SHP77 (cell line): ENCODE data around the gene UBE4A.

ENCODE experiments used
- DNase-seq, 2 experiments: peaks; one replicate each; lab custom pipeline; 2025; lab: John Stamatoyannopoulos, UW

The UBE4A gene

GRCh38 chr11:118342503-118343161 is 16.8 kb upstream of the UBE4A start, which contains the start of gene CD3D:
CD3D (minus strand) TSS chr11:118342705; CDS start chr11:118342607, 98 bp downstream.
- no peak for DNase-seq

GRCh38 chr11:118343248-118343647 is 16.2 kb upstream of the UBE4A start:
- no peak for DNase-seq

GRCh38 chr11:118343981-118344515 is 15.4 kb upstream of the UBE4A start, which contains the start of gene CD3G:
CD3G (plus strand) TSS chr11:118344344; CDS start chr11:118344424, 80 bp downstream.
- no peak for DNase-seq

GRCh38 chr11:118349475-118349874 is 9.9 kb upstream of the UBE4A start:
- no peak for DNase-seq

- DNase-seq, result no peak
Measured at GRCh38 chr11:118353084-118353710, 6.2 kb upstream of the UBE4A start.

GRCh38 chr11:118358071-118358470 is 1.3 kb upstream of the UBE4A start:
- DNase-seq, result no peak

- no peak for DNase-seq
Measured at GRCh38 chr11:118364956-118365615, 5.7 kb downstream of the UBE4A start.

- no peak for DNase-seq
Measured at GRCh38 chr11:118366287-118366686, 6.9 kb downstream of the UBE4A start.

- no peak for DNase-seq
Measured at GRCh38 chr11:118370774-118371173, 11.4 kb downstream of the UBE4A start.

GRCh38 chr11:118373263-118373662 is 13.9 kb downstream of the UBE4A start:
- no peak for DNase-seq

- DNase-seq, result no peak
Measured at GRCh38 chr11:118373871-118374270, 14.5 kb downstream of the UBE4A start.

- no peak for DNase-seq
Measured at GRCh38 chr11:118374729-118375128, 15.3 kb downstream of the UBE4A start.

GRCh38 chr11:118375978-118376377 is 16.6 kb downstream of the UBE4A start:
- no peak for DNase-seq

GRCh38 chr11:118379497-118379896 is 20.1 kb downstream of the UBE4A start:
- DNase-seq, result no peak

GRCh38 chr11:118380571-118380970 is 21.2 kb downstream of the UBE4A start:
- no peak for DNase-seq

GRCh38 chr11:118382954-118383353 is 23.6 kb downstream of the UBE4A start:
- no peak for DNase-seq

- no peak for DNase-seq
Measured at GRCh38 chr11:118383657-118384056, 24.3 kb downstream of the UBE4A start.

GRCh38 chr11:118396097-118396501 is 36.7 kb downstream of the UBE4A start:
- DNase-seq, result no peak

GRCh38 chr11:118397448-118397847 is 38.0 kb downstream of the UBE4A start:
- DNase-seq, result no peak

GRCh38 chr11:118398791-118399559 is 39.6 kb downstream of the UBE4A start:
- DNase-seq, result no peak

GRCh38 chr11:118401151-118401879 is 41.9 kb downstream of the UBE4A start, which contains the start of gene ATP5MG:
ATP5MG (plus strand) TSS chr11:118401606; CDS start chr11:118401666, 60 bp downstream.
- peak; percentile 85 to 89 for DNase-seq
